Measurements from ENCODE around the gene RNF34.
"Not testable (repeated sequence)": the region's sequence is repeated elsewhere in the genome, so short reads cannot be mapped to it uniquely, and the experiment has no call there.

Gene RNF34, protein sequence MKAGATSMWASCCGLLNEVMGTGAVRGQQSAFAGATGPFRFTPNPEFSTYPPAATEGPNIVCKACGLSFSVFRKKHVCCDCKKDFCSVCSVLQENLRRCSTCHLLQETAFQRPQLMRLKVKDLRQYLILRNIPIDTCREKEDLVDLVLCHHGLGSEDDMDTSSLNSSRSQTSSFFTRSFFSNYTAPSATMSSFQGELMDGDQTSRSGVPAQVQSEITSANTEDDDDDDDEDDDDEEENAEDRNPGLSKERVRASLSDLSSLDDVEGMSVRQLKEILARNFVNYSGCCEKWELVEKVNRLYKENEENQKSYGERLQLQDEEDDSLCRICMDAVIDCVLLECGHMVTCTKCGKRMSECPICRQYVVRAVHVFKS

DNA sequence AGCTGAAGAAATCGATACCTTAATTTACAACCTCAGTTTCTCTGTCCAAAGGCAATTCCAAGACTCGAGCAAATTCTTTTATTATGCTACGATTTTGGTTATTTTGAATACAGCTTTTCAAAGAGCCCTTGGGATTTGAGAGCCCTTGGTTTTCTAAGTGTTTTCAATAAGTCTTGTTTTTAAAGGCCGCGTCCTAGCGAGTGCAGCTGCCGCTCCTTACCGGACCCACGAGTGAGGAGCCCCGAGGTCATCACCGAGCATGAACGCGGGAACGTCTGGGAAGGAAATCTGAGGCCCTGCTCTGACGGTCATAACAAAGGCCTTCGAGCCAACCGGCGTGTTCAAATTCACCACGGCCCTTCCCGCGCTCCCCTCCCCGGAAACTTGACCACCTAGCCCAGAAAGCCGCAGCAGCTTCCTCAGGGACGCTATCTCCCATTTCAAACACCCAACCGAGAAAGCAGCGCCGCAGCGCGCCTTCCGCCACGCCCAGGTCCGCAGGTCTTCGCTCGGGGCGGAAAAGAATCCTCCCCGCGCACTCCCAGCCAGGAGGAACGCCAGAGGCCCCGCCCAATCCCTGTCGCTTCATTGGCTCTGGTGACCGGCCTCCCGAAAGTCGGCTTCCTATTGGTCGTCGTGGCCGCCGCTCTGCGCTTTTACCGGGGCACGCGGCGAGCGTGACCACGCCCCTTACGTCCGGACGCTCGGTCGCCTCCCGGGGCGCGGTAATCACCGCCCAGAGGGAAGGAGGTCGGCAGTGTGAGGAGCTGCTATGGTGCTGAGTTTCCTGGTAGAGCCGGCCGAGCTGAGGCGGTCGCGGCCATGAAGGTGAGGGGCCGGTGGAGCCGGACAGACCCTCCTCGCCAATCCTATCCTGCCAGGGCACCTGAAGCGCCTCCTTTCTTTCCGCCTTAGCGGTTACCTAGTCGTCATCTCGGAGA is at the start of gene RNF34:
TSS of gene RNF34 (plus strand) at position 728 of the 941 bp plus-strand sequence. CDS start at position 823, 95 bp downstream.
- DNase-seq (ENCODE audit: low read depth) = peak; percentile 99

DNA sequence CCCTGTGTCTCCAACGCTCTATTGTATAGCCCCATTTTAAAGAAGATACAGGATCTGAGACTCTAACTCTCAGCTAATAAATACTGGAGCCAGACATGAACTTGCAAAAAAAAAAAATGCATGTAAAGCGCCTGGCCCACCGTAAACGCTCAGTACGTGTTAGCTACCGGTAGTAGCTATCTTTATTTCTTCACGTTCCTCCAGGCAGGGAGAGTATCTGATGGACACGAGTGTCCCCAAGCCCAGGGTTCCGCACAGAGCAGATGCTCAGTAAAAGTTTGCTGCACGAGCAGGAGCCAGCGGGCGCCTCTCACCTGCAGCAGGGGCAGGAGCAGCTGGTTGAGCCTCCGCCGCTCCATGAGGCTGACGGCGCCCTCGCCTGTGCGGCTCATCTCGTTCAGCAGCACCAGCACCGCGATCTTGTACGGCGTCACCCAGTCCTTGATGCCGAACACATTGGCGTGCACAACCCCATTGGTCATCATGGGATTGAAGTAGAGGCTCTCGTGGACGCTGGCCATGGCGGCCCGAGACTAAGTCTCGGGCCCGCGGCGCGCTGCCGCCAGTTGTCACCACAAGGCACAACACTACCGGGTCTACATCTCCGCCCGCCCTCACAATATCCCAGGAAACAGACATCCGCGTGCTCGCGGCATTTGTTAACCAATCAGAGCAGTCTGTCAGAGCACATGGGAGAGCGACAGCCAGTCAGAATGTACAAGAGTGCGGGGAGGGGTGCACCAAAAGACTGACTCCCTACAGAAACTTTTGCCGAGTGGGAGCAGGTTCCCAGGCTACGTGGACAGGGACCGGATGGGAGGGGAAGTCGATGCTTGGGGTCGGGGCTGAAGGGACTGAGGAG is 47.9 kb upstream of the RNF34 start, which contains the start of gene ANAPC5:
TSS of gene ANAPC5 (minus strand) at position 592 of the 862 bp plus-strand sequence. CDS start at position 521, 71 bp downstream.
- DNase-seq (ENCODE audit: low read depth) = peak; percentile 100

DNA sequence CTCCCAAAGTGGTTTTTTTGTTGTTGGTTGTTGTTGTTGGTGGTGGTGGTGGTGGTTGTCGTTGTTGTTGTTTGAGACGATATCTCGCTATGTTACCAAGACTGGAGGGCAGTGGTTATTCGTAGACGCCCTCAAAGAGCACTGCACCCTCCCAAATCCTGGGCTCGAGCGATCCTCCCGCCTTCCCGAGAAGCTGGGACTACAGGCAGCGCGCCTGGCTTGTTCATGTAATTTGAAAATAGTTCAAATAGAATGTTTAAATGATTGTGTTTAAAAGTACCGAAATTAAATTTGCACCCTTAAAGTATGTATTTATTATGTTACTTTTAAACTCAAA is 47.3 kb upstream of the RNF34 start:
- DNase-seq (ENCODE audit: low read depth) = no peak

DNA sequence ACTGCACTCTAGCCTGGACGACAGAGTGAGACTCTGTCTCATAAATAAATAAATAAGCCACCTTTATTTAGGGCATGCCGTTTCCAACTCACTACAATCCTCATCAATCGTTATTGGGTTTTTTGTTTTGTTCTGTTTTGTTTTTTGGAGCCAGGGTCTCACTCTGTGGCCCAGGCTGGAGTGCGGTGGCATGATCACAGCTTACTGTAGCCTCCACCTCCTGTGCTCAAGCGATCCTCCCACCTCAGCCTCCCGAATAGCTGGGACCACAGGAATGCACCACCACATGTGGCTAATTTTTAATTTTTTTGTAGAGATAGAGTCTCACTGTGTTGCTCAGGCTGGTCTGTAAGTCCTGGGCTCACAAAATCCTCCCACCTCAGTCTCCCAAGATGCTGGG is 44.1 kb upstream of the RNF34 start:
- DNase-seq (ENCODE audit: low read depth) = no peak

DNA sequence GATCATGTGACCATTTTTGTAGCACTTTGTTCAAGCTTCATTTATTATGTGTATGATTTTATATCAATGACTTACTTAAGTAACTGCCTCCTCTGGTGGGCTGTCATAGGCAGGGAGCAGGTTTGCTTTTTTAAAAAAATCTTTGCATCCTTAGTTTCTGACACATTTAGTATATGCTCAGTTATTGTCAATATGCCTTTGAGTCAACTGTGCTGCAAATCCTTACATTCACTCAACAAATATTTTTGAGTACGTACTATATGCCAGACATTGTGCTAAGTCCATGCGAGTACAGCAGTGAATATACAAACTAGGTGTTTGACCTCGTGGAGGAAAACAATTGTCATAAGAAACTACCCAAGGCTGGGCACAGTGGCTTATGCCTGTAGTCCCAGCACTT is 43.3 kb upstream of the RNF34 start:
- DNase-seq (ENCODE audit: low read depth) = no peak

DNA sequence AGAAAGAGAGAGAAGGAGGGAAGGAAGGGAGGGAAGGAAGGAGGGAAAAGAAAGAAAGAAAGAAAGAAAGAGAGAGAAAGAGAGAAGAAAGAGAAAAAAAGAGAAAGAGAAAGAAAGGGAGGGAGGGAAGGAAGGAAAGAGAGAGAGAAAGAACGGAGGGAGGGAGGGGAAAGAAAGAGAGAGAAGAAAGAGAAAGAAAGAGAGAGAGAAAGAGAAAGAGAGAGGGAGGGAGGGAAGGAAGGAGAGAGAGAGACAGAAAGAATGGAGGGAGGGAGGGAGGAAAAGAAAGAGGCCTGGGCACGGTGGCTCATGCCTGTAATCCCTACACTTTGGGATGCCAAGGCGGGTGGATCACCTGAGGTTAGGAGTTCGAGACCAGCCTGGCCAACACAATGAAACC is 42.6 kb upstream of the RNF34 start:
- no peak for DNase-seq (ENCODE audit: low read depth)

DNA sequence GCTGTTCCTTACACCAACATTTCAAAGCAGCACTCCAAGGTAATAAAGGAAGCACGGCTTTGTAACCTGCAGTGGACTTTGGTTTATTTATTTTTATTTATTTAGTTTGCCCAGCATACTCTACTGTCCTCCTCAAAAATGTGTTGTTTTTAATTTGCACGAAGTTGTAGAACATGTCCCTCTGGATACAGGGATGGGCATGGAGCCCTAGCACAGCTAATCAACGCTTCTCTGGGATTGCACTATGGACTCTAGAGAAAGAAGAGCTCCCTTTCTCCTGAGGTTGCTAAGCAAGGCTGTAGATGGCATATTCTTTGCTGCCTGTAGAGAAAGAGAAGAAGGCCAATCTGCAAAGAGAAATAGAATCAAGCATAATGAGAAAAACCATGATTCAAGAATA is 41.8 kb upstream of the RNF34 start:
- no peak for DNase-seq (ENCODE audit: low read depth)

DNA sequence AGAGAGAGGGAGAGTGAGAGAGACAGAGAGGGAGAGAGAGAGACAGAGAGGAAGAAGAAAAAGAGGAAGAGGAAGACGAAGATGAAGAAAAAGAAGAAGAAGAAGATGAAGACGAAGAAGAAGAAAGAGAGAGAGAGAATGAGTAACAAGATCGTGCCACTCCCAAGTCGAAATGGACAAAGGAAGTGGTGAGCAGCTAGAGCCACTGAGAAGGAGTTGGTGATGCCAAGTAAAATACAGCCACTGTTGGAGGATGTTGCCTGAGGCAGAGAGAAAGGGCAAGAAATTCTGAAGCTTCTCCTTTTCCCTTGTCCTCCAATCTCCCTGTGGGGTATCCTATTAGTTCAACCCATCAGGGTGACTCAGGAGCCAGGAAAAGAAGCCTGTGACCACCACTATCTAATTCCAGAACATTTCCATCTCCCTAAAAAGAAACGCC is 35.2 kb upstream of the RNF34 start:
- peak; percentile 98 for DNase-seq (ENCODE audit: low read depth)

DNA sequence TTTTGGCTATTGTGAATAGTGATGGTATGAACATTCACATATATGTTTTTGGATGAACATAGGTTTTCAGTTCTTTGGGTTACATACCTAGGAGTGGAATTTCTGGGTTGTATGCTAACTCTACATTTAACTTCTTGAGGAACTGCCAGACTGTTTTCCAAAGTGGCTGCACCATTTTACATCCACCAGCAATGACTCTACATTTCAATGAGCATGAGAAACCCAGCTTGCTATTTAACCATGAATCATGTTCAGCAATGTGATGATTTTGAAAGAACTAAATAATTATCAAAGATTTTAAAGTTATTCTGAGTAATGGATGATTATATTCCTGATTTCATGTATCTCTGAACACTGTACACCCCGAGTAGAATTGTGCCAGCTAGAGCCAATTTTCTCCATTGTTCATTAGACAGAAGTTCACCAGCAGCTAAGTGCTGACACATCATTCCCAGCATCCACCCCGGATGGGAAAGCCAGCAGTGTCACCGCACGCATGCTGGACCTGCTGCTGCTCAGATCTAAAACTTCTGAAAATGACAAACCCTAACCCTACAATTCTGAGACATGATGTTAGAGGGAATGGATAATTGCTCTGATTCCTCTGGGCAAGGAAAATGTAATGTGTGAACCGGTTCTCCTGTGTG is 34.4 kb upstream of the RNF34 start:
- DNase-seq (ENCODE audit: low read depth) = peak; percentile 72

DNA sequence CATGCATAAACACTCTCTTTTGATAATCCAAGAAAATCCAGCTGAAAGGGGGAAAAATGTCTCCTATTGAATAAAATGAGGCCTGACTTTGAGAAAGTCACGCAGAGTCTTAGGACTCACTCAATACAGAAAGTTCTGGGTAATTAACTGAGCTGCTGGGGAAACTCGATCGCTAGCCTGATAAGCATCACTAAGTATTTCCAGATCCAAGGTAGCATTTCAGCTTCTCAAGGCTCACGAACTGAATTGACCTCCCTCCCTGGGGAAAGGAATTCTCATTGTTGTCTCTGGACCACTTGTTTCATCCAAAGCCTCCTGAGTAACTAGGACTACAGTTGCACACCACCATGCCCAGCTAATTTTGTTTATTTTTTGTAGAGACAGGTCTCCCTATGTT is 33.9 kb upstream of the RNF34 start:
- peak; percentile 68 for DNase-seq (ENCODE audit: low read depth)

DNA sequence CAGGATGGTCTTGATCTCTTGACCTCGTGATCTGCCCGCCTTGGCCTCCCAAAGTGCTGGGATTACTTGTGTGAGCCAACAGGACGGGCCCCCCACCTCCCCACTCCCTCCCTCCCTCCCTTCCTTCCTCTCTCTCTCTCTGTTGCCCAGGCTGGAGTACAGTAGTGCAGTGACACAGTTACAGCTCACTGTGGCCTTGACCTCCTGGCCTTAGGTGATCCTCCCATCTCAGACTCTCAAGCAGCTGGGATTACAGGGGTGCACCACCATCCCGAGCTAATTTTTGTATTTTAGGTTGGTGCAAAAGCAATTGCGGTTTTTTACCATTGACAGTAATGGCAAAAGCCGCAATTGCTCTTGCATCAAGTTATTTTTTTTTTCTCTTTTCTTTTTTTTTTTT is 28.5 kb upstream of the RNF34 start:
- no peak for DNase-seq (ENCODE audit: low read depth)

DNA sequence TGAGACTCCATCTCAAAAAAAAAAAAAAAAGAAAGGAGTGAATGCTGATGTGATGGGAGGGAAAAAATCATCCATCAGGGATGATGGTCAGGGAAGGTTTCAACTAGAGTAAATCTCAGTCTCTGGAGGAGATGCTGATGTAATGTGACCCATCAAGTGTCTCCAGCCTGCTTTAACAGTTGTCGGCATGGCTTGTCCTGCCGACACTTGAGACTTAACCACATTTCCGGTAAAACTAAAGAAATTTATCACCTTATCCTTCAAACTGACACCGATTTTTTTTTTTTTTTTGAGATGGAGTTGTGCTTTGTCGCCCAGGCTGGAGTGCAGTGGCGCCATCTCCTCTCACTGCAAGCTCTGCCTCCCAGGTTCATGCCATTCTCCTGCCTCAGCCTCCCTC is 26.2 kb upstream of the RNF34 start:
- no peak for DNase-seq (ENCODE audit: low read depth)

DNA sequence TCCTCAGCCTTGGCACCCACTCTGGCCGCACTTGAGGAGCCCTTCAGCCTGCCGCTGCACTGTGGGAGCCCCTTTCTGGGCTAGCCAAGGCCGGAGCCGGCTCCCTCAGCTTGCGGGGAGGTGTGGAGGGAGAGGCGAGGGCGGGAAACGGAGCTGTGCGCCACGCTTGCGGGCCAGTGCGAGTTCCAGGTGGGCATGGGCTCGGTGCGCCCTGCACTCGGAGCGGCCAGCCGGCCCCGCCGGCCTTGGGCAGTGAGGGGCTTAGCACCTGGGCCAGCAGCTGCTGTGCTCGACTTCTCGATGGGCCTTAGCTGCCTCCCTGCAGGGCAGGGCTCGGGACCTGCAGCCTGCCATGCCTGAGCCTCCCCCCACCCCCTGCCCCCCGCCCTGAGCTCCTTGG is 25.6 kb upstream of the RNF34 start:
- not testable (repeated sequence) for DNase-seq (ENCODE audit: low read depth)

DNA sequence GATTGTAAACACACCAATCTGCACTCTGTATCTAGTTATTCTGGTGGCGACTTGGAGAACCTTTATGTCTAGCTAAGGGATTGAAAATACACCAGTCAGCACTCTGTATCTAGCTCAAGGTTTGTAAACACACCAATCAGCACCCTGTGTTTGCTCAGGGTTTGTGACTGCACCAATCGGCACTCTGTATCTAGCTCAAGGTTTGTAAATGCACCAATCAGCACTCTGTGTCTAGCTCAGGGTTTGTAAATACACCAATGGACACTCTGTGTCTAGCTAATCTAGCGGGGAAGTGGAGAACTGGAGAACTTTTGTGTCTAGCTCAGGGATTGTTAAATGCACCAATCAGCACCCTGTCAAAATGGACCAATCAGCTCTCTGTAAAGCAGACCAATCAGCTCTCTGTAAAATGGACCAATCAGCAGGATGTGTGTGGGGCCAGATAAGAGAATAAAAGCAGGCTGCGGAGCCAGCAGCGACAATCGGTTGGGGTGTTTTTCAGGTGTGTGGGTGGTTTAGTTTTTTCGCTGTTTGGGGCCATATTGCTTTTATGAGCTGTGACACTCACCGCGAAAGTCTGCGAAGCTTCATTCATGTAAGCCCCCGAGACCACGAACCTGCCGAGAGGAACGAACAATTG is 24.9 kb upstream of the RNF34 start:
- not testable (repeated sequence) for DNase-seq (ENCODE audit: low read depth)

DNA sequence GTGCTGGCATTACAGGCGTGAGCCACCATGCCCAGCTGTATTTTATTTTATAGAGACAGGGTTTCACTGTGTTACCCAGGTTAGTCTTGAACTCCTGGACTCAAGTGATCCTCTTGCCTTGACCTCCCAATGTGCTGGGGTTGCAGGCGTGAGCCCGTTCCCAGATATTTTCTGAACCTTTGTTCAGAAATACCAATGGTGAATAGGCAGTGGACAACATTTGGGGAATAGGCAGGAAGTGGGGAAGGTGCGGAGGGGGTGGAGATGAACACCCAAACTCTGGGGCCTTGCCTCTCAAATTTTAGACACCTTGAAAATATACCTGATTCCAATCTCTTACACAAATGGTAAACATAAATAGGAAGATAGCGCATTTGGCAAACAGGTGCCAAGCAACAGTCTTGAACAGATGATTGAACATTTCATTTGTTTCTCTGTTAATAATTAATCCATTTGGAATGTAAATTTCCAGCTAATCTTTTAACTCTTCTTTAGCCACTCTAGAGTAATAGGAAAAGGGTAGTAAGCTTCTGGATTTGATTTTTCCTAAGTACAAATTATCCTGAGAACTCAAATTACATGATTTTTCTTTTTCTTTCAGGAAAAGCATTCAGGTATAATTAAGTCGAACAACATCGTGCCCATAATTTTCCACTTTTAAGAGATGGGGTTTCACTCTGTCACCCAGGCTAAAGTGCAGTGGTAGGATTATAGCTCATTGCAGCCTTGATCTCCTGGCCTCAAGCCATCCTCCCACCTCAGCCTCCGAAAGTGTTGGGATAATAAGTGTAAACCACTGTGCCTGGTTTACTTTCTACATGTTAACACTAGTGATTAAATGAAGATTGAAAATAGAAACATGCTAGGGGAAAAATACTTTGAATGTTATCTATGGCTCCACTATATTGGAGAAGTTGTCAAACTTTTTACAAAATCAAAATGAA is 22.9 kb upstream of the RNF34 start:
- DNase-seq (ENCODE audit: low read depth) = no peak

DNA sequence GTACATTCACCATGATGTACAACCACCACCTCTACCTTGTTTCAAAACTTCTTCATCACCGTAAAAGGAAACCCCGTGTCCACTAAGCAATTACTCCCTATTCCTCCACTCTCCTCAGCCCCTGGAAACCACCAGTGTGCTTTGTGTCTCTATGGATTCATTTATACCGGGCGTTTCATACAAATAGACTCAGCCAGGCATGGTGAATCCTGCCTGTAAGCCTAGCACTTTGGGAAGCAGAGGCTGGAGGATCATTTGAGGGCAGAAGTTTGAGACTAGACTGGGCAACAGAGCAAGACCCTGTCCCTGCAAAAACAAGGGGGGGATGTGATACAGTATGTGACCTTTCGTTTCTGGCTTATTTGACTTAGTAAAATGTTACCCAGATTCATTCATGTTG is 21.2 kb upstream of the RNF34 start:
- no peak for DNase-seq (ENCODE audit: low read depth)

DNA sequence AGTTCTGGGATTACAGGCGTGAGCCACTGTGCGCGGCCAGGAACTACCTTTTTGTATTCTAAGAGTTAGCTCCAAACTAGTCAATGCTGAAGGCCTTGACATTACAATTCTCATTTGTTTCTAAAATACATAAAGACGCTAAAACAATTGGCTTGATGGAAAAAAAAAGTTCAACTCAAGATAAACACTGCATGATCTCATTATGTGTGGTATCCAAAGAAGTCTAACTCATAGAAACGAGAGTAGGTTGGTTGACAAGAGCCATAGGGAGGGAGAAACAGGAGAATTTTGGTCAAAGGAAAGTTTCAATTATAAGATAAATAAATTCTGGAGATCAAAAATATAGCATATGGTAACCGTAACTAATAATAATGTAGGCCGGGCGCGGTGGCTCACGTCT is 20.0 kb upstream of the RNF34 start:
- DNase-seq (ENCODE audit: low read depth) = no peak

DNA sequence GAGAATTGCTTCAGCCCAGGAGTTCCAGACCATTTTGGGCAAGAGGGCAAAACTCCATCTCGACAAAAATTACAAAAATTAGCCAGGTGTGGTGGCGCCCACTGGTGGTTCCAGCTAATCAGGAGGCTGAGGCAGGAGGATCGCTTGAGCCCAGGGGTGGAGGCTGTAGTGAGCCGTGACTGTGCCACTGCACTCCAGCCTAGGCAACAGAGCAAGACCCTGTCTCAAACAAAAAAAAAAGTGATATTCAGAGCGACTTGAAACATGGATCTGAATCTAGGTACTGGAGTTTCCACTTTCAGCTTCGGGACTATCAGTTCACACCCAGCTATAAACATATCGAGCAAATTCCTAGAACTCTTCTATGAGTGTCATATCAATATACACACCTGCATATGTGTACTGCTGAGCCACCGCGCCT is 16.3 kb upstream of the RNF34 start:
- DNase-seq (ENCODE audit: low read depth) = no peak

DNA sequence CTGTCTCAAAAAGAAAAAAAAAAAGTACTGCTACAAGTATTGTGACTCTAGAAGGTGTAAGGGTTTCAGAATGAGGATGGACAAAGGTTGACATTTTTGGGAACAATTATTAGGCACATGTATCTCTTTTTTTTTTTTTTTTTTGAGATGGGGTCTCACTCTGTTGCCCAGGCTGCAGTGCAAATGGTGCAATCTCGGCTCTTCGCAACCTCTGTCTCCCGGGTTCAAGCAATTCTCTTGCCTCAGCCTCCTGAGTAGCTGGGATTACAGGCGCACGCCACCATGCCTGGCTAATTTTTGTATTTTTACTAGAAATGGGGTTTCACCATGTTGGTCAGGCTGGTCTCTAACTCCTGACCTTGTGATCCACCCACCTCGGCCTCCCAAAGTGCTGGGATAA is 15.0 kb upstream of the RNF34 start:
- not testable (repeated sequence) for DNase-seq (ENCODE audit: low read depth)

Measured in EH (cell line).